ENCODE results near the gene CTNS. TPM values are rescaled to one million over a fixed set of nuclear protein-coding genes. Genes with fewer than 3 reads are reported as not detected.
"Not testable (repeated sequence)": the region's sequence is repeated elsewhere in the genome, so short reads cannot be mapped to it uniquely, and the experiment has no call there.

Gene CTNS
- total RNA-seq, 1 donor from 2014 or later, result 7.1 TPM

DNA sequence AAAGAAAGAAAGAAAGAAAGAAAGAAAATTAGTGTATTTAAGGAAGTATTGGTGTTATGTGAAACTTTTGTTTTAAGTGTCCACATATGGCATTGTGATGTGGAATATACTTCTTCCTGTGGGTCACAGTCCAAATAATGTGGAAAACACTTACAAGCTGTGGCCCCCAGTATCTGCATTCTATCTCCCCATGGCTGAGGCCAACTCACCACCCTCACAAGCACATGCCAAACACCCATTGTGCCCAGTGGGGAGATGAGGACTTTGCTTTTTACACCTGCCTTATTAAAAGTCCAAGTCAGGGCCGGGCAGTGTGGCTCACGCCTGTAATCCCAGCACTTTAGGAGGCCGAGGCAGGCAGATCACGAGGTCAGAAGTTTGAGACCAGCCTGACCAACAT, 63.4 kb downstream of the CTNS start:
- no peak for ATAC-seq
- intact Hi-C loops (cut with micrococcal nuclease), result no loop called here
- DNase-seq, result no peak

DNA sequence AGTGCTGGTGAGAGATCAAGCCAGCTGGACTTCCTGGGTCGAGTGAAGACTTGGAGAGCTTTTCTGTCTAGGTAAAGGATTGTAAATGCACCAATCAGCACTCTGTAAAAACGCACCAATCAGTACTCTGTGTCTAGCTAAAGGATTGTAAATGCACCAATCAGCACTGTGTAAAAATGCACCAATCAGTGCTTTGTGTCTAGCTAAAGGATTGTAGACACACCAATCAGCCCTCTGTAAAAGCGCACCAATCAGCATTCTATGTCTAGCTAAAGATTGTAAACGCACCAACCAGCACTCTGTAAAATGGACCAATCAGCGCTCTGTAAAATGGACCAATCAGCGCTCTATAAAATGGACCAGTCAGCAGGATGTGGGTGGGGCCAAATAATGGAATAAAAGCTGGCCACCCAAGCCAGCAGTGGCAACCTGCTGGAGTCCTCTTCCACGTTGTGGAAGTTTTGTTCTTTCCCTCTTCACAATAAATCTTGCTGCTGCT, 65.5 kb downstream of the CTNS start:
- ATAC-seq; intact Hi-C loops (cut with micrococcal nuclease); DNase-seq: not testable (repeated sequence)

DNA sequence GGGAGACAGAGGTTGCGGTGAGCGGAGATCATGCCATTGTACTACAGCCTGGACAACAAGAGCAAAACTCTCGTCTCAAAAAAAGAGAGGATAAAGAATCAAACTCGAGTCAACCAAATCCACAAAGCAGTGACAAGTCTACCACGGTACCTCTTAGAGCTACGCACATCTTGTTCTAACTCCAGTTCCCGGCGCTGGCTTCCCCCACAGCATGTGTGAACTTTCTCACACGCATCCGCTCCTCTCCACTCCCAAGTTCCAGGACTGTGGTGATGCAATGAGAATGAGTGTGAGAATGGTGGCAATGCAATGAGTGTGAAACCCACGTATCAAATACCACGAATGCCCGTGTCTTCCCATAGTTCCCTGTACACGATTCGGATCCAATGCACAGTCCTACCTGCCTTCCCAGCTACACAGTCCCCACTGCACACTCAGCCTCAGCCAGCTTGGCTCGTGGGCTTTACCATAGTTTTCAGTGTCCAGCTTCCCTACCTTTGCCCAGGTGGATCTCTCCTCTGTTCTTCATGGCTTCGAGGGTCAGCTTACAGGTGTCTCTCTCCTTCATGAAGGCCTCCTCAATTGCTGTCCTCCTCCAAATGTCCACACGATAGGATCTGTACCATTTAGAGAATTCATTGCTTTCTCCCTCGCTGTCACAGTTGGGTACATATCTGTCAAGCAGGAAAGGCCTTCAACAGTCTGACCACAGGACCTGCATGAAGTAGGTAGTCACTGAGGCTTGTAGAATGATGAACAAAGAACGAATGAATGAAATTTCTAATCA, 68.6 kb downstream of the CTNS start:
- intact Hi-C loops (cut with micrococcal nuclease), result no loop called here
- DNase-seq, result no peak
- ATAC-seq, result no peak

DNA sequence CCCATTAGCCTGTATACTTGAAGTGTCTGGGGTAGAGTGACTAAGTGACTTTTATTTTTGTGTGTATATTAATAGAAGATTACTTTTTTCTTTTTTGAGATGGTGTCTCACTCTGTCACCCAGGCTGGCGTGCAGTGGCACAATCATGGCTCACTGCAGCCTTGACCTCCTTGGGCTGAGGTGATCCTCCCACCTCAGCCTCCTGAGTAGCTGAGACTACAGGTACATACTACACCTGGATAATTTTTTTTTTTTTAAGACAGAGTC, 69.1 kb downstream of the CTNS start:
- DNase-seq; ATAC-seq; intact Hi-C loops (cut with micrococcal nuclease): not testable (repeated sequence)

DNA sequence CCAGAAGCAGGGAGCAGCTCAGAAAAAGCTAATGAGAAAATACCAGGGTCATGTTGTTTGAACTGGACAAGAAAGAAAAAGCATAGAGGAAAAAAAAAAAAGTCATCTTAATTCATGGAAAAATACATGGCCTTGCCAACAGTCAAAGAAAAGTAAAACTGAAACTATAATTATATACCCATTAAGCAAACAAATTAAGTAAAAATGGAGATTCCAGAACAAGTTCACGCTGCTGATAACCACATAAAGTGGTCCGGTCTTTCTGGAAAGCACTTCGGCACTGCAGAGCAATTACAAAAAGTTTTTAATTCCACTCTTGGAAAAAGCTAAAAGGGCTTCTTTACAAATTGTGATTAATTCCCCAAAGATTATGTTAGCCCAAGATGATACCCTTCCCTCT, 71.8 kb downstream of the CTNS start:
- DNase-seq (no peak), ATAC-seq (no peak)
- intact Hi-C loops (cut with micrococcal nuclease), result no loop called here

DNA sequence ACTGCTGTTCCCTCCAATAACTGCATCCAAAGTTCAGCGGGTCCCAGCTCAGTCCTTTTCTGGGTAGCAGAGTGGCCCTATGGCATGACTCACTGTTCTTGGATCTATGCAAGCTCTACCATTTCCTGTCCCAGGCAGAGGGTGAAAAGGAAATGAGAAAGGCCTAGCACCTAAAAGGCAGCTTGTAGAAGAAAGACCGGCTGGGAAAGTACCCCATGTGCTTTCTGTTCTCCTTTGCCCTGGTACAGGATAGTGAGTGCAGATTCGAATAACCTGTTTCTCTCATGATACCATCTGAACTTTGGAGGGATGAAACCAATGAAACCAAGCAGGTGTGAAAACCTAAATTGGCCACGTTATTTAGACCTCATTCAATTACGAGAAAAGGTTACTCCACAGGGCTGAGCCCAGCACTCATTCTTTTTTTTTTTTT, 74.4 kb downstream of the CTNS start:
- intact Hi-C loops (cut with micrococcal nuclease), result no loop called here
- ATAC-seq (no peak), DNase-seq (no peak)

Other genes with a start within 250 kb of the CTNS start
- gene OR1E1, start 238.3 kb upstream of the CTNS start, total RNA-seq, result not detected
- not detected for gene OR3A3, start 225.4 kb upstream of the CTNS start, total RNA-seq
- gene OR1E2, start 202.9 kb upstream of the CTNS start, total RNA-seq, result not detected
- 0.50 TPM for gene SPATA22, start 164.9 kb upstream of the CTNS start, total RNA-seq
- gene ASPA, start 160.8 kb upstream of the CTNS start, total RNA-seq, result 3.7 TPM
- 1.3 TPM for gene TRPV3, start 78.9 kb upstream of the CTNS start, total RNA-seq
- gene TRPV1, start 27.3 kb upstream of the CTNS start, total RNA-seq, result 3.5 TPM
- 5.1 TPM for gene SHPK, start 510 bp upstream of the CTNS start, total RNA-seq
- gene TAX1BP3, start 31.8 kb downstream of the CTNS start, total RNA-seq, result 167 TPM
- gene EMC6, start 32.1 kb downstream of the CTNS start, total RNA-seq, result 63.4 TPM
- gene P2RX5, start 59.4 kb downstream of the CTNS start, total RNA-seq, result 16.4 TPM
- 0.45 TPM for gene HASPIN, start 87.1 kb downstream of the CTNS start, total RNA-seq
- 12.2 TPM for gene ITGAE, start 164.4 kb downstream of the CTNS start, total RNA-seq
- gene NCBP3, start 209.5 kb downstream of the CTNS start, total RNA-seq, result 17.8 TPM

Data from left ventricle myocardium superior (tissue), 1 donor.